Measurements from ENCODE around the gene MSLN. TPM values are rescaled to one million over a fixed set of nuclear protein-coding genes. Genes with fewer than 3 reads are reported as not detected.

Gene MSLN
- total and polyA plus RNA-seq, 2 of the 8 experiments (the other 6 are each of a cell fraction or from before 2014, with no cell fraction given): 0.28 to 0.50 TPM

- no peak for TF ChIP-seq ATF3 (IDR thresholded peaks at IDR 0.05; ENCODE audit: insufficient read depth, low read depth, low read length)
- TF ChIP-seq TAF7 (optimal IDR thresholded peaks at IDR 0.05; ENCODE audit: borderline replicate concordance, low read depth, low read length): no peak
- no peak for TF ChIP-seq KDM4A (IDR thresholded peaks at IDR 0.05; ENCODE audit: low read depth, low read length, severe bottlenecking)
- no peak for TF ChIP-seq ASH2L (IDR thresholded peaks at IDR 0.05; ENCODE audit: low read length)
Measured at GRCh38 chr16:783404-784161, 23.0 kb downstream of the MSLN start (continued).
